ENCODE results near the gene AQP2.

DNA sequence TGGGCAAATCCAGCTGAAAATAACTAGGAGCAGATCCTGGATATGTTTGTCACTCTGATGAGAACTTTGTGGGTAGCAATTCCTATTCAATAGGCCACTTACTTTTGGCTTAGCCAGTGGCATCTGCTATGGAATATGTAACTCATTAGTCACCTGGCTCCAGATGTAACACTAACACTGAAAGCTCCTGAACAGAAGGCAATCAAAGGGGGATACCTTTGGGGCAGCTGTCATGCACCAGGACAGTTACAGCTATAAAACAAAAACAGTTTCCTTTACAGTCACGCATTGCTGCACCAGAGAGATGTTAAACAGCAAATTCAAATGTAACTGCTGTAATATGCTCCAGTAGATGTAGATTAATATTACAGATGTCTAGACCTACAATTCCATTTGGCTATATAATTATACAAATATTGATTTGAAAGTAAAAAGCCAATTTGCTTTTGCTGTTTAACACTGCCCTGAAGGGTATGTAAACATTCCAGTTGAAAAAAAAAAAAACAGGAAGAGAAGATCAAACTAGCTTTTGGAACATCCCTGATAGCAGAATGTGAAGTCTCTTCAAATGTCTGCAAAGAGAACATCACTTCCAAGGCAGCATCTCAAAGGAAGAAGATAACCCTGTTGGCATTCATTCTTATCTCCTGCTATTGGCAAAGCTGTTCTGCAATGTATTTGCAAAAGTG lies 56.4 kb downstream of the AQP2 start:
- TF ChIP-seq, protein P1, sequence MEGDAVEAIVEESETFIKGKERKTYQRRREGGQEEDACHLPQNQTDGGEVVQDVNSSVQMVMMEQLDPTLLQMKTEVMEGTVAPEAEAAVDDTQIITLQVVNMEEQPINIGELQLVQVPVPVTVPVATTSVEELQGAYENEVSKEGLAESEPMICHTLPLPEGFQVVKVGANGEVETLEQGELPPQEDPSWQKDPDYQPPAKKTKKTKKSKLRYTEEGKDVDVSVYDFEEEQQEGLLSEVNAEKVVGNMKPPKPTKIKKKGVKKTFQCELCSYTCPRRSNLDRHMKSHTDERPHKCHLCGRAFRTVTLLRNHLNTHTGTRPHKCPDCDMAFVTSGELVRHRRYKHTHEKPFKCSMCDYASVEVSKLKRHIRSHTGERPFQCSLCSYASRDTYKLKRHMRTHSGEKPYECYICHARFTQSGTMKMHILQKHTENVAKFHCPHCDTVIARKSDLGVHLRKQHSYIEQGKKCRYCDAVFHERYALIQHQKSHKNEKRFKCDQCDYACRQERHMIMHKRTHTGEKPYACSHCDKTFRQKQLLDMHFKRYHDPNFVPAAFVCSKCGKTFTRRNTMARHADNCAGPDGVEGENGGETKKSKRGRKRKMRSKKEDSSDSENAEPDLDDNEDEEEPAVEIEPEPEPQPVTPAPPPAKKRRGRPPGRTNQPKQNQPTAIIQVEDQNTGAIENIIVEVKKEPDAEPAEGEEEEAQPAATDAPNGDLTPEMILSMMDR (IDR thresholded peaks at IDR 0.05), result no peak
- TF ChIP-seq POLR2A (IDR thresholded peaks at IDR 0.05), result no peak
